IMR-90 (cell line): ENCODE results near the gene FAM131B. TPM values are rescaled to one million over a fixed set of nuclear protein-coding genes. Genes with fewer than 3 reads are reported as not detected.

Source experiments
- ATAC-seq: fragments of 200-7000 bp; cut with Tn5 transposase; 2 replicates; pipeline ENCODE4 v1.9.1; 2020; ENCODE audit warnings: low read depth, mild to moderate bottlenecking, moderate library complexity
- BruUV-seq: library from RNA; stranded (reverse); fragments of 400-500 nt; replicated peaks from 2 replicates; lab custom pipeline; 2021; lab: Mats Ljungman, UMichigan
- CTCF ChIA-PET: fragments of 300-600 bp; formaldehyde crosslinking; extraction: SDS; loops from one replicate; lab custom pipeline; 2021; ENCODE audit warnings: antibody characterized with exemption; lab: Yijun Ruan, JAX
- POLR2A ChIA-PET: fragments of 300-600 bp; sonication (Branson Sonifier 250); formaldehyde crosslinking; loops from one replicate; lab custom pipeline; 2022; ENCODE audit warnings: antibody characterized with exemption; ENCODE audit not compliant: unreplicated experiment; lab: Charles Lee
- DNase-seq: peaks from one replicate; pipeline ENCODE4 v3.0.0; 2013
- H2AFZ ChIP-seq: replicated peaks from 2 replicates; pipeline ENCODE3; 2013; ENCODE audit warnings: low read length, mild to moderate bottlenecking; ENCODE audit not compliant: poor library complexity
- H2AK5ac ChIP-seq: 2 replicates; pipeline ENCODE4 v1.6.1; 2013; ENCODE audit warnings: low read depth, low read length, inconsistent platforms
- H2AK9ac ChIP-seq: replicated peaks from 2 replicates; pipeline ENCODE3; 2013; ENCODE audit warnings: mild to moderate bottlenecking, low read depth, low read length, moderate library complexity; ENCODE audit not compliant: poor library complexity
- H2BK120ac ChIP-seq: 2 replicates; pipeline ENCODE4 v1.6.1; 2013; ENCODE audit warnings: low read depth, low read length, inconsistent platforms
- H2BK15ac ChIP-seq: 3 replicates; pipeline ENCODE4 v1.6.1; 2013; ENCODE audit warnings: low read depth, low read length, inconsistent platforms
- H2BK20ac ChIP-seq: 2 replicates; pipeline ENCODE4 v1.6.1; 2013; ENCODE audit warnings: low read depth, mild to moderate bottlenecking, inconsistent platforms, low read length, moderate library complexity
- H2BK5ac ChIP-seq: 2 replicates; pipeline ENCODE4 v1.6.1; 2013; ENCODE audit warnings: mild to moderate bottlenecking, low read depth, low read length, inconsistent platforms; ENCODE audit not compliant: poor library complexity, severe bottlenecking
- H3K14ac ChIP-seq: replicated peaks from 2 replicates; pipeline ENCODE4 v1.6.1; 2013; ENCODE audit warnings: low read depth, low read length, inconsistent platforms
- H3K18ac ChIP-seq: 2 replicates; pipeline ENCODE4 v1.6.1; 2013; ENCODE audit warnings: low read depth, low read length, control low read depth
- H3K23ac ChIP-seq: 2 replicates; pipeline ENCODE4 v1.6.1; 2013; ENCODE audit warnings: low read depth, low read length, inconsistent platforms
- H3K27ac ChIP-seq: 2 replicates; pipeline ENCODE4 v1.5.1; 2013; ENCODE audit warnings: mild to moderate bottlenecking, control low read depth, low read length; ENCODE audit not compliant: insufficient read depth
- H3K27me3 ChIP-seq: 2 replicates; pipeline ENCODE4 v1.6.1; 2013; ENCODE audit warnings: low read length; ENCODE audit not compliant: control insufficient read depth, insufficient read depth
- H3K36me3 ChIP-seq: 2 replicates; pipeline ENCODE4 v1.6.1; 2013; ENCODE audit warnings: low read length, mixed read lengths; ENCODE audit not compliant: control insufficient read depth, insufficient read depth
- H3K4ac ChIP-seq: 2 replicates; pipeline ENCODE4 v1.6.1; 2013; ENCODE audit warnings: low read depth, low read length, inconsistent platforms
- H3K4me1 ChIP-seq: 2 replicates; pipeline ENCODE4 v1.6.1; 2013; ENCODE audit warnings: low read length, mixed read lengths; ENCODE audit not compliant: control insufficient read depth, insufficient read depth
- H3K4me2 ChIP-seq: 2 replicates; pipeline ENCODE4 v1.6.1; 2013; ENCODE audit warnings: low read depth, mild to moderate bottlenecking, control low read depth, low read length, moderate library complexity
- H3K4me3 ChIP-seq: 2 replicates; pipeline ENCODE4 v1.5.1; 2013; ENCODE audit warnings: low read depth, mild to moderate bottlenecking, control low read depth, low read length, moderate library complexity; ENCODE audit not compliant: insufficient read depth
- H3K56ac ChIP-seq: 2 replicates; pipeline ENCODE4 v1.6.1; 2013; ENCODE audit warnings: low read length, inconsistent platforms; ENCODE audit not compliant: insufficient read depth; ENCODE audit errors: extremely low read depth
- H3K79me1 ChIP-seq, 2 experiments: 2 replicates each; pipeline ENCODE4 v1.6.1; 2013; ENCODE audit warnings: low read length in 2 of 2, inconsistent platforms in 1 of 2, low read depth in 1 of 2
- H3K9ac ChIP-seq: 2 replicates; pipeline ENCODE4 v1.6.1; 2013; ENCODE audit warnings: low read depth, low read length, control low read depth
- H3K9me1 ChIP-seq: 2 replicates; pipeline ENCODE4 v1.6.1; 2013; ENCODE audit warnings: low read length, inconsistent platforms; ENCODE audit not compliant: insufficient read depth
- H3K9me3 ChIP-seq: 2 replicates; pipeline ENCODE4 v1.6.1; 2013; ENCODE audit warnings: low read length; ENCODE audit not compliant: control insufficient read depth, insufficient read depth
- H4K20me1 ChIP-seq: 2 replicates; pipeline ENCODE4 v1.6.1; 2013; ENCODE audit warnings: low read length, inconsistent platforms; ENCODE audit not compliant: insufficient read depth
- H4K5ac ChIP-seq: 2 replicates; pipeline ENCODE4 v1.6.1; 2013; ENCODE audit warnings: mild to moderate bottlenecking, low read depth, low read length, control low read depth
- H4K8ac ChIP-seq, 2 experiments: 2 replicates each; pipeline ENCODE4 v1.6.1; 2013; ENCODE audit warnings: low read depth in 2 of 2, low read length in 2 of 2, control low read depth in 1 of 2, inconsistent platforms in 1 of 2
- H4K91ac ChIP-seq: 2 replicates; pipeline ENCODE4 v1.6.1; 2013; ENCODE audit warnings: low read depth, low read length, inconsistent platforms; ENCODE audit not compliant: insufficient read depth
- CEBPB ChIP-seq: IDR thresholded peaks from 2 replicates; pipeline ENCODE4 v1.6.1; 2012; ENCODE audit warnings: low read depth, low read length, improper control_type of control experiment
- ELK1 ChIP-seq: fragments of 150-350 bp; IDR thresholded peaks from 2 replicates; pipeline ENCODE4 v1.6.1; 2016; ENCODE audit warnings: low read depth, mild to moderate bottlenecking, low read length, moderate library complexity, borderline replicate concordance
- FOS ChIP-seq: fragments of 150-350 bp; IDR thresholded peaks from 2 replicates; pipeline ENCODE4 v1.6.1; 2016; ENCODE audit warnings: low read depth, low read length
- MAFK ChIP-seq: IDR thresholded peaks from 2 replicates; pipeline ENCODE4 v1.6.1; 2012; ENCODE audit warnings: low read depth, low read length, improper control_type of control experiment
- MAZ ChIP-seq: IDR thresholded peaks from 2 replicates; pipeline ENCODE4 v1.6.1; 2012; ENCODE audit warnings: low read depth, mild to moderate bottlenecking, low read length, improper control_type of control experiment, moderate library complexity, borderline replicate concordance
- NFE2L2 ChIP-seq: fragments of 150-350 bp; IDR thresholded peaks from 2 replicates; pipeline ENCODE4 v1.6.1; 2016; ENCODE audit warnings: low read depth, mild to moderate bottlenecking, low read length
- RCOR1 ChIP-seq: IDR thresholded peaks from 2 replicates; pipeline ENCODE4 v1.6.1; 2012; ENCODE audit warnings: mild to moderate bottlenecking, low read length, improper control_type of control experiment; ENCODE audit not compliant: insufficient replicate concordance
- RFX5 ChIP-seq: IDR thresholded peaks from 2 replicates; pipeline ENCODE4 v1.8.0; 2012; ENCODE audit warnings: low read depth, mild to moderate bottlenecking, low read length, moderate library complexity
- SMC3 ChIP-seq: fragments of 150-350 bp; IDR thresholded peaks from 2 replicates; pipeline ENCODE4 v1.6.1; 2016; ENCODE audit warnings: low read depth, mild to moderate bottlenecking, antibody characterized with exemption, low read length, moderate library complexity
- USF2 ChIP-seq: fragments of 150-350 bp; IDR thresholded peaks from 2 replicates; pipeline ENCODE4 v1.6.1; 2017; ENCODE audit warnings: mild to moderate bottlenecking, antibody characterized with exemption, low read length, low read depth
- WGBS, 2 experiments: methylation state at CpG; one replicate each; pipeline versions ENCODE4 v1.1.5 to v1.1.7; 2013; ENCODE audit warnings: missing lambda C conversion rate in 2 of 2; ENCODE audit not compliant: insufficient read length in 1 of 2; ENCODE audit errors: extremely low coverage in 2 of 2; 5-methylcytosine and 5-hydroxymethylcytosine counted together
- dilution Hi-C: fragments of 300-500 bp; cut with HindIII; formaldehyde crosslinking; loops from one replicate; pipeline ENCODE4 v1.14.3; 2018; ENCODE audit warnings: low sequenced_read_pairs; ENCODE audit not compliant: unreplicated experiment
- in situ Hi-C: fragments of 300-500 bp; cut with MboI; formaldehyde crosslinking; loops from 3 replicates; pipeline ENCODE4 v1.14.3; 2019; ENCODE audit warnings: low sequenced_read_pairs, inconsistent platforms, mixed read lengths
- intact Hi-C: fragments of 100-400 bp; cut with micrococcal nuclease; formaldehyde crosslinking; loops from 2 replicates; pipeline ENCODE4 v1.10.0; 2022
- polyA plus RNA-seq, 3 experiments: library from polyadenylated mRNA; depleted of rRNA; stranded (reverse); fragments of >200 nt; gene quantifications; 2 replicates each; pipeline ENCODE4 v1.2.3, GENCODE V29; 2012; ENCODE audit warnings: low replicate concordance in 1 of 3
- total RNA-seq: library from RNA; depleted of rRNA; stranded (reverse); fragments of >200 nt; gene quantifications from 2 replicates; pipeline ENCODE4 v1.2.3, GENCODE V29; 2012

FAM131B gene
- total and polyA plus RNA-seq, 2 of the 4 experiments (the other 2 are of a cell fraction): 3.4 to 4.3 TPM

- Histone ChIP-seq H2BK120ac (peak overlapping the region; percentile 33; the same call in 1 of the 2 replicates), H2AK5ac (peak overlapping the region; percentile 9; the same call in 1 of the 2 replicates), H3K4me3 (no peak overlapping the region), H3K9me3 (no peaks in the 10 kb centered on the region), H3K79me1 (no peaks in the 10 kb centered on the region), H2AFZ (peak overlapping the region; percentile 25), H3K4ac (peak overlapping the region; percentile 23; the same call in 1 of the 2 replicates), H2BK15ac (no peak overlapping the region), H3K9me1 (no peaks in the 10 kb centered on the region), H2BK5ac (peak overlapping the region; percentile 4), H3K27me3 (no peaks in the 10 kb centered on the region), H2AK9ac (peak overlapping the region; percentile 79), H2BK20ac (peak overlapping the region; percentile 4; the same call in 1 of the 2 replicates), H4K8ac (peak overlapping the region in 1 of 2 experiments; percentile 37; a peak in 1 of 4 replicates), H3K14ac (0 out of 2 replicates have a peak overlapping the region, but pooled peaks have one; percentile 17), H3K4me2 (peak overlapping the region; percentile 22; the same call in 1 of the 2 replicates), H3K56ac (no peak overlapping the region), H3K27ac (peak overlapping the region; percentile 54; the same call in 1 of the 2 replicates), H3K9ac (no peak overlapping the region), H3K23ac (no peak overlapping the region), H3K36me3 (no peaks in the 10 kb centered on the region), H3K4me1 (peaks cover 8% of the 10 kb centered on the region), H4K91ac (no peak overlapping the region), H3K18ac (peak overlapping the region; percentile 67), H4K5ac (peak overlapping the region; percentile 42), H4K20me1 (no peaks in the 10 kb centered on the region)
- CTCF ChIA-PET: interaction anchor here (0.7 kb wide), 1 partner anchor 10 kb away, joined by 3 read pairs; no protein-coding TSS in a partner anchor
- intact Hi-C loops: no loop called here
- POLR2A ChIA-PET: no interaction called here
- ATAC-seq (peak; percentile 97), DNase-seq (peak; percentile 96)
- WGBS, 2 experiments: 80% methylated on average over 1 of the region's 8 CpGs; no CpG with 5 or more reads in 1 of the 2 experiments
- in situ Hi-C loops: no loop called here
- BruUV-seq: no TSS peak
- no peak for TF ChIP-seq SMC3
- TF ChIP-seq CEBPB: no peak
- peak; percentile 6; the same call in 1 of the 2 replicates for TF ChIP-seq MAFK
- TF ChIP-seq NFE2L2: peak; percentile 86
- TF ChIP-seq MAZ: no peak
- peak; percentile 72; the same call in 1 of the 2 replicates for TF ChIP-seq FOS
- TF ChIP-seq ELK1: no peak
- no peak for TF ChIP-seq RCOR1
- no peak for TF ChIP-seq USF2
- no peak for TF ChIP-seq RFX5
- dilution Hi-C loops: no loop called here
Measured at GRCh38 chr7:143331179-143331801, 31.2 kb downstream of the FAM131B start.
